Measurements from ENCODE around the gene DSCAML1.
"Not testable (repeated sequence)": the region's sequence is repeated elsewhere in the genome, so short reads cannot be mapped to it uniquely, and the experiment has no call there.

Gene DSCAML1

GRCh38 chr11:117461396-117462182 lies 335.4 kb downstream of the DSCAML1 start:
- no peak for TF ChIP-seq Cebpa-rat (IDR thresholded peaks at IDR 0.05)
- Histone ChIP-seq H3K4me2 (no peak overlapping the region), H3K4me1 (peaks cover 0 to 17% (median 4%) of the 10 kb centered on the region in 10 experiments; a peak in 9 of 20 replicates), H3K9me3 (replicated peaks in 1 of 11) (no peaks in the 10 kb centered on the region), H3K27me3 (no peaks in the 10 kb centered on the region), H3K36me3 (no peaks in the 10 kb centered on the region), H3K27ac (no peak overlapping the region), H4K20me1 (no peaks in the 10 kb centered on the region; a peak in 1 of 22 replicates), H3K9ac (no peak overlapping the region), H3K4me3 (no peak overlapping the region)

GRCh38 chr11:117459979-117460300 lies 337.1 kb downstream of the DSCAML1 start:
- Histone ChIP-seq H3K4me1 (peaks cover 0 to 17% (median 4%) of the 10 kb centered on the region in 10 experiments; a peak in 9 of 20 replicates), H3K4me3 (no peak overlapping the region), H4K20me1 (no peaks in the 10 kb centered on the region; a peak in 2 of 22 replicates), H3K27ac (no peak overlapping the region), H3K9ac (no peak overlapping the region), H3K4me2 (peak overlapping the region in 5 of 11 experiments; percentile 8 to 63 (median 53); a peak in 7 of 22 replicates), H3K9me3 (replicated peaks in 1 of 11) (peaks cover 0 to 1% (median under 1%) of the 10 kb centered on the region in 11 experiments; a peak in 5 of 22 replicates), H3K27me3 (no peaks in the 10 kb centered on the region), H3K36me3 (no peaks in the 10 kb centered on the region)
- no peak for TF ChIP-seq Cebpa-rat (IDR thresholded peaks at IDR 0.05)

GRCh38 chr11:117459123-117459978 lies 337.7 kb downstream of the DSCAML1 start:
- peaks cover 0 to 17% (median 4%) of the 10 kb centered on the region in 10 experiments; a peak in 9 of 20 replicates for H3K4me1 ChIP-seq
- H3K4me3 ChIP-seq = no peak overlapping the region
- TF ChIP-seq Cebpa-rat (IDR thresholded peaks at IDR 0.05) = no peak
- H3K4me2 ChIP-seq = peak overlapping the region in 4 of 11 experiments; percentile 4 to 63 (median 56); a peak in 6 of 22 replicates
- peaks cover 4 to 7% (median 6%) of the 10 kb centered on the region in 11 experiments; a peak in 18 of 22 replicates for H3K9me3 ChIP-seq (replicated peaks in 1 of 11)
- H3K27ac ChIP-seq = no peak overlapping the region
- H3K27me3 ChIP-seq = no peaks in the 10 kb centered on the region
- no peak overlapping the region for H3K9ac ChIP-seq
- no peaks in the 10 kb centered on the region; a peak in 2 of 22 replicates for H4K20me1 ChIP-seq
- H3K36me3 ChIP-seq = no peaks in the 10 kb centered on the region

DNA sequence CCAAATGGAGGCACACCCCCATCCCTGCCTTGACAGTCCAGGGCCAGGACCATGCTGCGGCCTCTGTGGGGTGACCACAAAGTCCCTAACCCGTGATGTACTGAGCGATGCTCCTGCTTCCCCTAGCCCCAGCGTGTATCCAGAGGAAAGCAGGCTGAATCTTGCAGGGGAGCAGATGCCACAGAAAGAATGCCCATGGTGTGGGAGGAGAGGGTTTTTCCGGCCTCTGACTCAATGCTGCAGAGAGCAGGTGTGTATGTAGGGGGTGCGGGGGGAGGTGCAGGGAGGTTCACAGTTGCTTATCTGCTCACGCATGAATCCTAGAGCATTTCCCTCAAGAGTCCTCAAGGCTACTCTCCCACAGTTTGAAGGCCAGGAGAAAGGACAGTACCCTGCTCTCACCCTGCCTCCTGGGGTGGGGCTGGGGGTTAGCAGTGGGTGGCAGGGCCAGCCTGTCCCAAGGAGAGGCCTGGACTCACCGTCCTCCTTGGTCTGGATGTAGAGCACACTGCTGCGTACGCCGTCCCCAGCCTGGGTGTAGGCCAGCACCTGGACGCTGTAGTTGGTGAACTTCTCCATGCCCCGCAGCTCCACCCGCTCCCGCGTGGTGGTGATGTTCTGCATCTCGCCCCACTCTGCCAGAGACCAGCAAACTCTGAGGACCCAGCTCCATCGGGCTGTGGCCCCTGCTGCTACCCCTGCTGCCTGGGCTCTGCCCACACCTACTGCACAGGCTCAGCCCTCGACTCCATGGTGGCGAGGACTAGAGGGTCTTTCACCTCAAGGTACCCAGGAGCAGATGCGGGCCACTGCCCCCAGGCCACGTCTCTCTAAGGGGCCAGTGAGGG lies 338.5 kb downstream of the DSCAML1 start:
- Histone ChIP-seq H3K4me1 (peaks cover 0 to 17% (median 4%) of the 10 kb centered on the region in 10 experiments; a peak in 9 of 20 replicates), H3K4me3 (no peak overlapping the region), H3K9me3 (replicated peaks in 1 of 11) (peaks cover 11 to 15% (median 15%) of the 10 kb centered on the region in 11 experiments)

GRCh38 chr11:117457835-117458234 lies 339.2 kb downstream of the DSCAML1 start:
- Histone ChIP-seq H4K20me1 (no peaks in the 10 kb centered on the region; a peak in 2 of 22 replicates), H3K36me3 (no peaks in the 10 kb centered on the region), H3K9ac (no peak overlapping the region), H3K4me1 (peaks cover 0 to 17% (median 4%) of the 10 kb centered on the region in 10 experiments; a peak in 9 of 20 replicates), H3K27ac (no peak overlapping the region), H3K4me3 (no peak overlapping the region), H3K4me2 (no peak overlapping the region), H3K9me3 (replicated peaks in 1 of 11) (peaks cover 11 to 19% (median 16%) of the 10 kb centered on the region in 11 experiments), H3K27me3 (no peaks in the 10 kb centered on the region)
- TF ChIP-seq Cebpa-rat (IDR thresholded peaks at IDR 0.05) = no peak

More for the DNA sequence above, 338.5 kb downstream of the DSCAML1 start:
- no peak overlapping the region for H3K9ac ChIP-seq
- no peak overlapping the region for H3K4me2 ChIP-seq
- no peaks in the 10 kb centered on the region for H3K27me3 ChIP-seq
- no peak for TF ChIP-seq Cebpa-rat (IDR thresholded peaks at IDR 0.05)
- H3K36me3 ChIP-seq = no peaks in the 10 kb centered on the region
- H4K20me1 ChIP-seq = no peaks in the 10 kb centered on the region; a peak in 2 of 22 replicates
- no peak overlapping the region for H3K27ac ChIP-seq

GRCh38 chr11:117457031-117457785 lies 339.8 kb downstream of the DSCAML1 start:
- Histone ChIP-seq H4K20me1 (no peaks in the 10 kb centered on the region; a peak in 2 of 22 replicates), H3K9ac (no peak overlapping the region), H3K4me2 (no peak overlapping the region), H3K9me3 (replicated peaks in 1 of 11) (peaks cover 11 to 19% (median 16%) of the 10 kb centered on the region in 11 experiments), H3K4me1 (peaks cover 0 to 17% (median 4%) of the 10 kb centered on the region in 10 experiments; a peak in 9 of 20 replicates), H3K27me3 (no peaks in the 10 kb centered on the region), H3K27ac (no peak overlapping the region), H3K4me3 (no peak overlapping the region), H3K36me3 (no peaks in the 10 kb centered on the region)
- TF ChIP-seq Cebpa-rat (IDR thresholded peaks at IDR 0.05) = no peak

- not testable (repeated sequence) for H4K20me1 ChIP-seq, H3K4me3 ChIP-seq, H3K27me3 ChIP-seq, H3K36me3 ChIP-seq, H3K4me2 ChIP-seq, H3K27ac ChIP-seq, H3K9ac ChIP-seq
- Histone ChIP-seq H3K4me1 (peaks cover 0 to 17% (median 4%) of the 10 kb centered on the region in 10 experiments; a peak in 9 of 20 replicates), H3K9me3 (replicated peaks in 1 of 11) (peaks cover 11 to 19% (median 16%) of the 10 kb centered on the region in 11 experiments)
Measured at GRCh38 chr11:117456721-117457029, 340.3 kb downstream of the DSCAML1 start.
